Lower lobe of right lung (tissue), 2 donors: Measurements from ENCODE around the gene PLD3. TPM values are rescaled to one million over a fixed set of nuclear protein-coding genes. Genes with fewer than 3 reads are reported as not detected.
"Not testable (repeated sequence)": the region's sequence is repeated elsewhere in the genome, so short reads cannot be mapped to it uniquely, and the experiment has no call there.

Experiments used
- ATAC-seq, 2 donors: fragments of 200-7000 bp; cut with Tn5 transposase; one replicate each; pipeline ENCODE4 v1.9.1; 2020 to 2022; ENCODE audit warnings: mild to moderate bottlenecking in 2 of 2, moderate library complexity in 2 of 2
- DNase-seq: peaks from one replicate; pipeline ENCODE4 v3.0.0-alpha.2; 2020
- H3K27ac ChIP-seq: fragments of 200-600 bp; one replicate; pipeline ENCODE4 v1.8.0; 2022
- H3K27me3 ChIP-seq: fragments of 200-600 bp; one replicate; pipeline ENCODE4 v1.8.0; 2022; ENCODE audit warnings: low read depth
- H3K36me3 ChIP-seq: fragments of 200-600 bp; one replicate; pipeline ENCODE4 v1.8.0; 2022; ENCODE audit warnings: mild to moderate bottlenecking
- H3K4me1 ChIP-seq: fragments of 200-600 bp; one replicate; pipeline ENCODE4 v1.8.0; 2022
- H3K4me3 ChIP-seq: fragments of 200-600 bp; one replicate; pipeline ENCODE4 v1.8.0; 2022; ENCODE audit warnings: mild to moderate bottlenecking
- H3K9me3 ChIP-seq: fragments of 200-600 bp; one replicate; pipeline ENCODE4 v1.8.0; 2022
- intact Hi-C: fragments of 100-400 bp; cut with DNase I; formaldehyde crosslinking; loops from one replicate; pipeline ENCODE4 v1.11.0; 2022
- total RNA-seq: library from RNA; stranded (reverse); fragmentation: NEBNext Ultra II Directional; extraction: Animal tissue kit (Norgen Biotek cat#: 25700); gene quantifications from one replicate; pipeline ENCODE4 v1.2.1, GENCODE V29; 2021
- TF ChIP-seq, protein P1 (sequence below): fragments of 200-600 bp; IDR thresholded peaks from one replicate; pipeline ENCODE4 v1.8.0; 2022; ENCODE audit warnings: antibody characterized with exemption, mild to moderate bottlenecking
- donor health status: DM: no; HTN: yes; CAD: no; lungs with severe emphysema.

Gene PLD3
- total RNA-seq, 1 donor from 2014 or later, result 355 TPM

DNA sequence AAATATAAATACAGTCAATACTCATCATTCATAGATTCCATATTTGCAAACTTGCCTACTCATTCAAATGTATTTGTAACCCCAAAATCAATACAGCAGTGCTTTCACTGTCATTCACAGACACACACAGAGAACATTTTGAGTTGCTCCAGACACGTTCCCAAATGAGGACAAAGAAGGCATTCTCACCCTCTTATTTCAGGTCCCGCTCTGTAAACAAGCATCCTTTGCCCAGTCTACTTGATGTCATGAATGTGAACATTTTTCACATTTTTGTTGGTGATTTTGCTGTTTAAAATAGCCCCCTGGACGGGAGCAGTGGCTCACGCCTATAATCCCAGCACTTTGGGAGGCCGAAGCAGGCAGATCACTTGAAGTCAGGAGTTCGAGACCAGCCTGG lies 15.8 kb upstream of the PLD3 start:
- no peak for DNase-seq
- Histone ChIP-seq H3K27ac (no peak overlapping the region), H3K36me3 (peaks cover 75% of the 10 kb centered on the region), H3K4me3 (no peak overlapping the region), H3K27me3 (no peaks in the 10 kb centered on the region), H3K9me3 (no peaks in the 10 kb centered on the region), H3K4me1 (no peaks in the 10 kb centered on the region)
- intact Hi-C loops, result no loop called here
- ATAC-seq, result no peak
- TF ChIP-seq, protein P1, sequence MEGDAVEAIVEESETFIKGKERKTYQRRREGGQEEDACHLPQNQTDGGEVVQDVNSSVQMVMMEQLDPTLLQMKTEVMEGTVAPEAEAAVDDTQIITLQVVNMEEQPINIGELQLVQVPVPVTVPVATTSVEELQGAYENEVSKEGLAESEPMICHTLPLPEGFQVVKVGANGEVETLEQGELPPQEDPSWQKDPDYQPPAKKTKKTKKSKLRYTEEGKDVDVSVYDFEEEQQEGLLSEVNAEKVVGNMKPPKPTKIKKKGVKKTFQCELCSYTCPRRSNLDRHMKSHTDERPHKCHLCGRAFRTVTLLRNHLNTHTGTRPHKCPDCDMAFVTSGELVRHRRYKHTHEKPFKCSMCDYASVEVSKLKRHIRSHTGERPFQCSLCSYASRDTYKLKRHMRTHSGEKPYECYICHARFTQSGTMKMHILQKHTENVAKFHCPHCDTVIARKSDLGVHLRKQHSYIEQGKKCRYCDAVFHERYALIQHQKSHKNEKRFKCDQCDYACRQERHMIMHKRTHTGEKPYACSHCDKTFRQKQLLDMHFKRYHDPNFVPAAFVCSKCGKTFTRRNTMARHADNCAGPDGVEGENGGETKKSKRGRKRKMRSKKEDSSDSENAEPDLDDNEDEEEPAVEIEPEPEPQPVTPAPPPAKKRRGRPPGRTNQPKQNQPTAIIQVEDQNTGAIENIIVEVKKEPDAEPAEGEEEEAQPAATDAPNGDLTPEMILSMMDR, result no peak

DNA sequence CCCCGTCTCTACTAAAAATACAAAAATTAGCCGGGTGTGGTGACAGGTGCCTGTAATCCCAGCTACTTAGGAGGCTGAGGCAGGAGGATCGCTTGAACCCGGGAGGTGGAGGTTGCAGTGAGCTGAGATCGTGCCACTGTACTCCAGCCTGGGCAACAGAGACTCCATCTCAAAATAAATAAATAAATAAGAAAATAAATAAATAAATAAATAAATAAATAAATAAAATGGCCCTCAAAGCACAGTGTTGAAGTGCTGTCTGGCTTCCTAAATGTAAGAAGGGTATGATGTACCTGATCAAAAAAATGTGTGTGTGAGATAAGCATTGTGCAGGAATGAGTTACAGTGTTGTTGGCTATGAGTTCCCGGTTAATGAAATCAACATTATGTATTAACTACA lies 15.4 kb upstream of the PLD3 start:
- ATAC-seq, DNase-seq, H3K4me3 ChIP-seq, H3K27ac ChIP-seq, H3K27me3 ChIP-seq, H3K9me3 ChIP-seq, intact Hi-C loops, H3K4me1 ChIP-seq: not testable (repeated sequence)
- H3K36me3 ChIP-seq, result peaks cover 74% of the 10 kb centered on the region

DNA sequence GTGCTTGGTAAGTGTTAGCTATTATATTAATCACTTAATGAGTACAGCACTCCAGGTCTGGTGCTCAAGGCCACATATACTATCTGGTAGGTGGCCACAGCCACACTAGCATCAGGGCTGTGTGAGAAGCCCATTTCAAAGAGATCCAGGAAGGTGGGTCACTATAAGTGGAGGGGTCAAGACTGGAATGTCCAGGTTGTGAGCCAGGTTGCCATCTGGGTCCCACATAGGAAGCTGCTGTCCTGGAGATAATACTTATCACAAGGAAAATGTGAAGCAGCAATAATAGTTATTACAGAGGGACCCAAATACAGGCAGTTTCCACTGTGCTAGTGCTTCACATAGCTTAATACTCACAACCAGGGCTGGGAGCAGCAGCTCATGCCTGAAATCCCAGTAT lies 13.4 kb upstream of the PLD3 start:
- H3K27me3 ChIP-seq, result no peaks in the 10 kb centered on the region
- TF ChIP-seq, protein P1, result no peak
- no peak for ATAC-seq

DNA sequence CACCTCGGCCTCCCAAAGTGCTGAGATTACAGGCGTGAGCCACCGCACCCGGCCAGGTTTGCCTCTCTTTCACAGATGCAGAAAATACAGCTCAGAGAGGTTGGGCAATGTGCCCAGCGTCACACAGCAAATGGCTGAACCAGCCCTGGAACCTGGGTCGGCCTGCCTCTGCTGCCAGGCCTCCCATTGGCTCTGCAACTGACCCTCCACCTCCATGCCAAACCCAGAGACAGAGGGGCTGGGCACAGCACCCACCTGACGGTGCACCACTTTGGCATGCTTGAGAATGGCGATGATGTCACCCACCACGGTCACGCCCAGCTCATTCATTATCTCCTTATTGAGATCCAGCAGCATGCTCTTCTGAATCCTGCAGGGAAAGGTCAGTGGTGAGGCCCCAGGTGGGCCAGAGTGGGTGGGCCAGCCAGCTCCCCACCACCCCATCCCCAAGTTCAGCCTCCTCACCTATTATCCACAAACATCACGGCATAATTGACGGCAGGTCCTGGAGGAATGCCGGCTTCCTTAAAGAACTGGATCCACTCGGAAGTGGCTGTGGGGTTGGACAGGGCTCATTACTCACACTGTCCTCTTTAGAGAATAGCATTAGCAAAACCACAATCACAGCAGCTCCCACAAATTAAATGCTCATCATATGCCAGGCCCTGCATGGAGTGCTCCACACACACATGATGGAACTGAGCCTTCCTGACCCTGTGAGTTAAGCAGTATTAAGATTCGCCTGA lies 12.5 kb upstream of the PLD3 start:
- TF ChIP-seq, protein P1, result no peak
- peaks cover 70% of the 10 kb centered on the region for H3K36me3 ChIP-seq

More for the DNA sequence above, 13.4 kb upstream of the PLD3 start:
- no peaks in the 10 kb centered on the region for H3K9me3 ChIP-seq
- DNase-seq, result no peak
- intact Hi-C loops, result no loop called here
- no peaks in the 10 kb centered on the region for H3K4me1 ChIP-seq
- H3K27ac ChIP-seq, result no peak overlapping the region
- H3K36me3 ChIP-seq, result peaks cover 77% of the 10 kb centered on the region
- no peak overlapping the region for H3K4me3 ChIP-seq

DNA sequence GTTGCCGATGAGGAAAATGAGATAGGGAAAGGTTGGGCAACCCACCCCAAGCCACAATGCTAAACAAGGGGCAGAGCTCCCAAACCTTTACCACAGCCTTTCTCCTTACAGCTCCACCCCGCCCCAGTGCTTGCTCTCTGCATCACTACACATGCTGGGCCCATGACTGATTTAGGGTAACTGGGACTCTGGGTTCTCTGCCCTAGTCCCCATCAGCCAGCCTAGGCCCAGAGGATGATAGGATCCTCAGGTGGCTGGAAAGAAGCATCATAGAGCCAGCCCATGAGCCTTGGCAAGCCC lies 11.9 kb upstream of the PLD3 start:
- no peak overlapping the region for H3K4me3 ChIP-seq
- ATAC-seq (no peak), DNase-seq (no peak)
- H3K36me3 ChIP-seq, result peaks cover 70% of the 10 kb centered on the region
- intact Hi-C loops, result no loop called here
- peaks cover 2% of the 10 kb centered on the region for H3K4me1 ChIP-seq
- TF ChIP-seq, protein P1, result no peak
- H3K27ac ChIP-seq, result no peak overlapping the region
- no peaks in the 10 kb centered on the region for H3K27me3 ChIP-seq
- no peaks in the 10 kb centered on the region for H3K9me3 ChIP-seq

More for the DNA sequence above, 12.5 kb upstream of the PLD3 start:
- Histone ChIP-seq H3K4me3 (no peak overlapping the region), H3K27ac (no peak overlapping the region), H3K27me3 (no peaks in the 10 kb centered on the region), H3K4me1 (no peaks in the 10 kb centered on the region), H3K9me3 (no peaks in the 10 kb centered on the region)
- DNase-seq (no peak), ATAC-seq (no peak)
- intact Hi-C loops, result no loop called here

DNA sequence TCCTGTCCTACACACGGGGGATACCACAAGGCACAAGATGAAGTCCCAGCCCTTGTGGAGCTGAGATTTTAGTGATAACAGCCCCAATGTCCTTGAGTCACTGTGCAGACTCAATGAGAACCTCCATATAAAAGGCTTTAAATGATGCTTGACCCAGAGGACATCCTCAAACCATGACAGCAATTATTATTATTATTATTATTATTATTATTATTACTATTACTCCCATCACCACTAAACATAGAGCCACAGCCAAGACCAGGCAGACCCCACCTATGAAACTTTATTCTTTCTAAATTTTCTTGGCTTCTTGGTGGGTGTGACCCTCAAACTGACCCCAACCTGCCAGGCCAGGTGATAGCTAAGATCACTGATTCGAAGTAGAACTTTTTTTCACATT lies 11.4 kb upstream of the PLD3 start:
- Histone ChIP-seq H3K27ac (no peak overlapping the region), H3K4me3 (no peak overlapping the region), H3K27me3 (no peaks in the 10 kb centered on the region), H3K36me3 (peaks cover 67% of the 10 kb centered on the region), H3K4me1 (peaks cover 8% of the 10 kb centered on the region), H3K9me3 (no peaks in the 10 kb centered on the region)
- TF ChIP-seq, protein P1, result no peak
- no peak for ATAC-seq
- intact Hi-C loops, result no loop called here
- no peak for DNase-seq
